OCI-LY3 (cell line): ENCODE results near the gene VAV3.

Source experiments
- EZH2phosphoT487 ChIP-seq: fragments of 200-600 bp; shearing (Covaris generic); IDR thresholded peaks from 2 replicates; pipeline ENCODE4 v1.6.1; 2018; ENCODE audit warnings: antibody characterized with exemption, mixed run types, low read depth
- TF ChIP-seq, protein P1 (sequence below): fragments of 200-600, 300-600 bp; sonication (generic); IDR thresholded peaks from 2 replicates; pipeline ENCODE4 v1.5.1; 2014; ENCODE audit warnings: antibody characterized with exemption, low read length, low read depth

DNA sequence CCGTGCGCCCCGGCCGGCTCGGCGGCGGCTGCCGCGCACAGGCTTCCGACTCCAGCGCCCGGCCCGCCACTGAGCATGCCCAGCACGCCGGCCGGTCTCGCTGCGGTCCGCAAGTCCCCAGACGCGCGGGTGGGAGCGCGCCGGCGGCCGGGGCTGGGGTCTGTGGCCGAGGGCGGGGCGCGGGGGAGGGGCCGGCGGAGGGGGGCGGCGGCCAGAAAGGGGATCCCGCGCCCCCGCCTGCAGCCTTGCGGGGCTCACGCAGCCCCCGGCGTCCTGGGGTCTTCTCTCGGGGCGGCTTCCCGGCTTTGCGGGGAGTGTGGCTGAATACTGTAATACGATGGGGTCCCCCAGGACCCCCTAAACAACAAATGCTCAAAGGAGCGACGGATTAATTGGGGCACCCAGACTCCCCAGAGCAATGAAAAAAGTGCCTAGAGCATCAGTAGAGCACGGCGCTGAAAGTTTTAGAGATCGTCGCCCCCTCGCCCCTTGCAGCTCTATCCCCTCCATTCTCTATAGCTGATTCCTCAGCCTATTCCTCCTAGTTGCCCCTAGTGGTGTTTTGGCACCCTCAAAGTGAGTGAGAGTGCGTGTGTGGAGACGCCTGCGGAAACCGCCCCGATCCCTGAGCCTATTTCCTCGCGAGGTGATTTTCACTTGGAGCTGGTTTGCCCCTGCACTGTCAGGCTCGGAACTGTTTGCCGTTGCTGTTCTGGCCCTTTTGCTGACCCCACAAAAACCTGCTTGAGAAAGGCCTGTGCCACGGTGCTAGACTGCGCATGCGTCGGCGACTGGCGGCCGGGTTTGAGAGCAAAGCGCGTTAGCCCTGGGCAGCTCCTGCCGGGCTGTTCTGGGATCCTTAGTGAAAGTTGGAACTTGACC, at the start of gene VAV3:
- no peak for TF ChIP-seq EZH2phosphoT487
- TF ChIP-seq, protein P1, sequence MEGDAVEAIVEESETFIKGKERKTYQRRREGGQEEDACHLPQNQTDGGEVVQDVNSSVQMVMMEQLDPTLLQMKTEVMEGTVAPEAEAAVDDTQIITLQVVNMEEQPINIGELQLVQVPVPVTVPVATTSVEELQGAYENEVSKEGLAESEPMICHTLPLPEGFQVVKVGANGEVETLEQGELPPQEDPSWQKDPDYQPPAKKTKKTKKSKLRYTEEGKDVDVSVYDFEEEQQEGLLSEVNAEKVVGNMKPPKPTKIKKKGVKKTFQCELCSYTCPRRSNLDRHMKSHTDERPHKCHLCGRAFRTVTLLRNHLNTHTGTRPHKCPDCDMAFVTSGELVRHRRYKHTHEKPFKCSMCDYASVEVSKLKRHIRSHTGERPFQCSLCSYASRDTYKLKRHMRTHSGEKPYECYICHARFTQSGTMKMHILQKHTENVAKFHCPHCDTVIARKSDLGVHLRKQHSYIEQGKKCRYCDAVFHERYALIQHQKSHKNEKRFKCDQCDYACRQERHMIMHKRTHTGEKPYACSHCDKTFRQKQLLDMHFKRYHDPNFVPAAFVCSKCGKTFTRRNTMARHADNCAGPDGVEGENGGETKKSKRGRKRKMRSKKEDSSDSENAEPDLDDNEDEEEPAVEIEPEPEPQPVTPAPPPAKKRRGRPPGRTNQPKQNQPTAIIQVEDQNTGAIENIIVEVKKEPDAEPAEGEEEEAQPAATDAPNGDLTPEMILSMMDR, result peak; percentile 23; the same call in 1 of the 2 replicates
